Loucy (cell line): Measurements from ENCODE around the gene ARHGAP6.

ENCODE experiments used
- H2AFZ ChIP-seq: fragments of 200-600 bp; sonication (generic); 2 replicates; pipeline ENCODE4 v1.6.0; 2016; ENCODE audit warnings: antibody characterized with exemption, mild to moderate bottlenecking, low read length, moderate library complexity
- H3F3A ChIP-seq: fragments of 200-600 bp; 2 replicates; pipeline ENCODE4 v1.6.0; 2016; ENCODE audit warnings: antibody characterized with exemption, low read depth, mild to moderate bottlenecking
- H3K27me3 ChIP-seq: fragments of 200-600 bp; sonication (generic); 2 replicates; pipeline ENCODE4 v1.6.1; 2014; ENCODE audit warnings: low read length, mild to moderate bottlenecking; ENCODE audit not compliant: insufficient read depth, poor library complexity, severe bottlenecking
- H3K36me3 ChIP-seq: fragments of 200-600 bp; sonication (generic); 2 replicates; pipeline ENCODE4 v1.6.1; 2016; ENCODE audit warnings: low read length; ENCODE audit not compliant: insufficient read depth
- H3K4me1 ChIP-seq: fragments of 200-600 bp; sonication (generic); 2 replicates; pipeline ENCODE4 v1.5.1; 2014; ENCODE audit warnings: low read length, mild to moderate bottlenecking; ENCODE audit not compliant: insufficient read depth, poor library complexity, severe bottlenecking
- H3K4me2 ChIP-seq: fragments of 200-600 bp; sonication (generic); 2 replicates; pipeline ENCODE4 v1.6.0; 2014; ENCODE audit warnings: antibody characterized with exemption, low read length, low read depth, mild to moderate bottlenecking; ENCODE audit not compliant: poor library complexity, severe bottlenecking
- H3K4me3 ChIP-seq: fragments of 200-600 bp; sonication (generic); 2 replicates; pipeline ENCODE4 v1.5.1; 2014; ENCODE audit warnings: low read length, mild to moderate bottlenecking, mixed read lengths; ENCODE audit not compliant: poor library complexity, severe bottlenecking
- H3K79me2 ChIP-seq: fragments of 200-600 bp; sonication (generic); 2 replicates; pipeline ENCODE4 v1.6.1; 2014; ENCODE audit warnings: low read length; ENCODE audit not compliant: insufficient read depth
- H3K9ac ChIP-seq: fragments of 200-600 bp; sonication (generic); 2 replicates; pipeline ENCODE4 v1.6.0; 2014; ENCODE audit warnings: mild to moderate bottlenecking, low read depth, low read length, moderate library complexity; ENCODE audit not compliant: poor library complexity, severe bottlenecking
- H3K9me2 ChIP-seq: fragments of 200-600 bp; sonication (generic); replicated peaks from 2 replicates; pipeline ENCODE4 v1.6.1; 2016; ENCODE audit warnings: low read depth, low read length, mixed read lengths
- H3K9me3 ChIP-seq: fragments of 200-600 bp; sonication (generic); 2 replicates; pipeline ENCODE4 v1.6.1; 2014; ENCODE audit warnings: mild to moderate bottlenecking, antibody characterized with exemption, low read length, low read depth; ENCODE audit not compliant: insufficient read depth
- H4K20me1 ChIP-seq: fragments of 200-600 bp; sonication (generic); 2 replicates; pipeline ENCODE4 v1.6.0; 2014; ENCODE audit warnings: antibody characterized with exemption, low read length, mild to moderate bottlenecking; ENCODE audit not compliant: insufficient read depth, poor library complexity, severe bottlenecking
- CTCF ChIP-seq: fragments of 200-600 bp; sonication (generic); conservative IDR thresholded peaks from 2 replicates; pipeline ENCODE4 v1.5.1; 2014; ENCODE audit warnings: mild to moderate bottlenecking, antibody characterized with exemption, low read length
- EZH2phosphoT487 ChIP-seq: fragments of 200-600 bp; IDR thresholded peaks from 2 replicates; pipeline ENCODE4 v1.6.1; 2018; ENCODE audit warnings: antibody characterized with exemption, mild to moderate bottlenecking, moderate library complexity, borderline replicate concordance

Gene ARHGAP6

GRCh38 chrX:11113731-11114130 is 552.0 kb downstream of the ARHGAP6 start:
- peak overlapping the region; percentile 91 for H3K4me2 ChIP-seq
- no peak for TF ChIP-seq CTCF
- TF ChIP-seq EZH2phosphoT487, result no peak
- peaks cover 26% of the 10 kb centered on the region for H3K4me1 ChIP-seq
- peaks cover 13% of the 10 kb centered on the region for H4K20me1 ChIP-seq
- no peaks in the 10 kb centered on the region for H3K9me3 ChIP-seq
- H3K9me2 ChIP-seq, result no peaks in the 10 kb centered on the region
- H3K79me2 ChIP-seq, result peaks cover 47% of the 10 kb centered on the region
- no peak overlapping the region for H2AFZ ChIP-seq
- peak overlapping the region; percentile 88 for H3K9ac ChIP-seq
- no peaks in the 10 kb centered on the region for H3K27me3 ChIP-seq
- peaks cover 43% of the 10 kb centered on the region; the same call in 1 of the 2 replicates for H3K36me3 ChIP-seq
- no peaks in the 10 kb centered on the region for H3F3A ChIP-seq
- peak overlapping the region; percentile 89 for H3K4me3 ChIP-seq

- TF ChIP-seq CTCF (no peak), EZH2phosphoT487 (no peak)
These were observed 553.8 kb downstream of the ARHGAP6 start for GRCh38 chrX:11111947-11112346.

GRCh38 chrX:11111037-11111851 is 554.5 kb downstream of the ARHGAP6 start, which contains the start of gene HCCS:
Gene HCCS, plus strand, starts transcription at chrX:11111332. Its CDS starts 729 bp downstream, at chrX:11112061.
- Histone ChIP-seq H3F3A (no peaks in the 10 kb centered on the region), H3K79me2 (peaks cover 47% of the 10 kb centered on the region), H2AFZ (peak within 1 kb of the TSS; percentile 98), H3K4me2 (peak within 1 kb of the TSS; percentile 91), H4K20me1 (peaks cover 13% of the 10 kb centered on the region), H3K9me3 (no peaks in the 10 kb centered on the region), H3K9ac (peak within 1 kb of the TSS; percentile 88), H3K4me1 (peaks cover 32% of the 10 kb centered on the region), H3K4me3 (peak within 1 kb of the TSS; percentile 89), H3K27me3 (no peaks in the 10 kb centered on the region), H3K36me3 (peaks cover 20% of the 10 kb centered on the region; the same call in 1 of the 2 replicates), H3K9me2 (no peaks in the 10 kb centered on the region)
- TF ChIP-seq EZH2phosphoT487 (no peak), CTCF (no peak; the same call in 1 of the 2 replicates)

More at GRCh38 chrX:11111947-11112346, 553.8 kb downstream of the ARHGAP6 start:
- Histone ChIP-seq H3K4me1 (peaks cover 32% of the 10 kb centered on the region), H4K20me1 (peaks cover 13% of the 10 kb centered on the region), H3K4me3 (peak overlapping the region; percentile 89), H3K9me3 (no peaks in the 10 kb centered on the region), H3F3A (no peaks in the 10 kb centered on the region), H3K79me2 (peaks cover 47% of the 10 kb centered on the region), H2AFZ (no peak overlapping the region), H3K27me3 (no peaks in the 10 kb centered on the region), H3K9ac (peak overlapping the region; percentile 88), H3K9me2 (no peaks in the 10 kb centered on the region), H3K36me3 (peaks cover 27% of the 10 kb centered on the region; the same call in 1 of the 2 replicates), H3K4me2 (peak overlapping the region; percentile 91)
